Fibroblast of the aortic adventitia (primary cell): Measurements from ENCODE around the gene CFI. TPM values are rescaled to one million over a fixed set of nuclear protein-coding genes. Genes with fewer than 3 reads are reported as not detected.

Experiments used
- DNase-seq: peaks from one replicate; pipeline ENCODE4 v3.0.0-alpha.2; 2010; ENCODE audit warnings: low read depth
- H3K4me3 ChIP-seq: 2 replicates; pipeline ENCODE4 v1.5.1; 2011; ENCODE audit warnings: low read depth, mild to moderate bottlenecking, control low read depth, low read length, moderate library complexity
- CTCF ChIP-seq: IDR thresholded peaks from 2 replicates; pipeline ENCODE4 v1.5.1; 2011; ENCODE audit warnings: mild to moderate bottlenecking, low read length, control low read depth, inconsistent platforms; ENCODE audit not compliant: insufficient read depth
- total RNA-seq: library from RNA; depleted of rRNA; stranded (reverse); fragments of >200 nt; gene quantifications from 2 replicates; pipeline ENCODE4 v1.2.3, GENCODE V29; 2012; ENCODE audit warnings: low replicate concordance

CFI gene
- total RNA-seq, 1 donor, result 17.6 TPM

- TF ChIP-seq CTCF, result no peak
- no peak overlapping the region for H3K4me3 ChIP-seq
- DNase-seq, result no peak
Measured at GRCh38 chr4:109699553-109700225, 102.1 kb downstream of the CFI start.

GRCh38 chr4:109698656-109699055, 103.1 kb downstream of the CFI start:
- no peak overlapping the region for H3K4me3 ChIP-seq
- TF ChIP-seq CTCF, result no peak
- no peak for DNase-seq

GRCh38 chr4:109691411-109691920, 110.3 kb downstream of the CFI start:
- no peak for DNase-seq
- H3K4me3 ChIP-seq, result no peak overlapping the region
- TF ChIP-seq CTCF, result no peak

Other genes starting within 250 kb of the CFI start
- 32.5 and 49.3 TPM in 2 replicates for gene MCUB, start 241.8 kb downstream of the CFI start, total RNA-seq
- 20.4 and 21.6 TPM in 2 replicates for gene CASP6, start 98.6 kb downstream of the CFI start, total RNA-seq
- 12.3 and 17.7 TPM in 2 replicates for gene PLA2G12A, start 71.9 kb downstream of the CFI start, total RNA-seq
- 6.6 and 7.4 TPM in 2 replicates for gene GAR1, start 13.8 kb upstream of the CFI start, total RNA-seq
- gene RRH, start 26.0 kb upstream of the CFI start, total RNA-seq, result 0.09 TPM in 1 of 2 replicates, not detected in the other
- gene LRIT3, start 46.1 kb upstream of the CFI start, total RNA-seq, result under 0.01 TPM in 1 of 2 replicates, not detected in the other
- 0.09 and 1.1 TPM in 2 replicates for gene EGF, start 110.9 kb upstream of the CFI start, total RNA-seq